NCI-H1105 treated with DMSO at 0.1 percent for 48 hours (cell line): ENCODE data around the gene RNASE2.
"Not testable (repeated sequence)": the region's sequence is repeated elsewhere in the genome, so short reads cannot be mapped to it uniquely, and the experiment has no call there.

ENCODE experiments used
- DNase-seq: peaks from one replicate; lab custom pipeline; 2025; lab: John Stamatoyannopoulos, UW

Gene RNASE2

GRCh38 chr14:20954736-20955537, at the start of gene RNASE2:
Gene RNASE2 (plus strand): TSS chr14:20955487. CDS start chr14:20955772, 285 bp downstream.
- DNase-seq = not testable (repeated sequence)

GRCh38 chr14:20905676-20906075, 49.6 kb upstream of the RNASE2 start:
- DNase-seq = no peak

GRCh38 chr14:20907214-20907613, 48.1 kb upstream of the RNASE2 start:
- DNase-seq = no peak

DNA sequence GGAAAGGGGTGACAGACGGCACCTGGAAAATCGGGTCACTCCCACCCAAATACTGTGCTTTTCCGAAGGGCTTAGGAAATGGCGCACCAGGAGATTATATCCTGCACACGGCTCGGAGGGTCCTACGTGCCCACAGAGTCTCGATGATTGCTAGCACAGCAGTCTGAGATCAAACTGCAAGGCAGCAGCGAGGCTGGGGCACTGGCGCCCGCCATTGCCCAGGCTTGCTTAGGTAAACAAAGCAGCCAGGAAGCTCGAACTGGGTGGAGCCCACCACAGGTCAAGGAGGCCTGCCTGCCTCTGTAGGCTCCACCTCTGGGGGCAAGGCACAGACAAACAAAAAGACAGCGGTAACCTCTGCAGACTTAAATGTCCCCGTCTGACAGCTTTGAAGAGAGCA, 44.5 kb upstream of the RNASE2 start:
- not testable (repeated sequence) for DNase-seq

- DNase-seq = not testable (repeated sequence)
These were observed 36.1 kb upstream of the RNASE2 start for GRCh38 chr14:20919038-20919756.

GRCh38 chr14:20923766-20924297, 31.5 kb upstream of the RNASE2 start:
- not testable (repeated sequence) for DNase-seq

DNA sequence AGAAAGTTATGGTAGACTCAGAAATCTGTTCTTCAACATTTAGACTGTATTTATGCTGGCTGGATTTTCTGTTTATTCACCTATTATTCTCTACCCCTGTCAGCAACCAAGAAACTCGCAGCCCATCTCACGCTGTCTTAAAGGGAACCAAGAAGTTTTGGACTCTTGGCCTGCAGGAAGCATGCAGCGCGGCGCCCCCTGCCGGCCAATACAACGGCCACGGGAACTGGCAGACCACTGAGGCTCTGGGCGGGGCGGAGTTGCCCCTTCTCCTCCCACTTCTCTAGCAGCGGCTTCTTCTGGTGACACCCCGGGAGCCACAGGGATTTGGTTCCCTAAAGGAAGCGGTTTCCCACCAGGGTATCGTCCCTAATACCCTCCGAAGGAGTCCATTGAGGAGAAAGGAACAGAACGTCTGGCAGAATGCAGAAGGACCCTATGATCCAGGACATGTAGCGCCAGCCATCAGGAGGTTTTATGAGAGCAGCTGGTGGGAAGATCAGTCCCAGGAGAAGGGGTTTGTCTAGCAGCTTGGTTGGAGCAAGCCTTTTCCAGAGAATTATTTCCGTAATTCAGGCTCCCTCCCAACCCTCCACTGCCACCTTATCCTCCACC, 21.0 kb upstream of the RNASE2 start:
- DNase-seq = no peak

- DNase-seq = no peak
These were observed 19.8 kb upstream of the RNASE2 start for GRCh38 chr14:20935303-20935984.

DNA sequence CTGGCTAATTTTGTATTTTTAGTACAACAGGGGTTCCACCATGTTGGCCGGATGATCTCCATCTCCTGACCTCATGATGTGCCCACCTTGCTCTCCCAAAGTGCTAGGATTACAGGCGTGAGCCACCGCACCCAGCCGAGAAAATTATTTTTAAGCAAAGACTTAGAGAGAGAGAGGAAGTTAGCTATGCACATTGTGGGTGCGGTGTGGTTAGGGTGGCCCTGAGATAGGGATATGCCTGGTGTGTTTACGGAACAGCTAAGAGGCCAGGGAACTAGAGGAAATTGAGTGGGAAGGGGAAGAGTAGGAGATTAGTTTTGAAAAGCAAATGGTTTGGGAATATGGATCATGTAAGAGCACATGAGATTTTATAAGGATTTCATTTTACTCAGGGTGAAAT, 10.1 kb upstream of the RNASE2 start:
- DNase-seq = not testable (repeated sequence)

DNA sequence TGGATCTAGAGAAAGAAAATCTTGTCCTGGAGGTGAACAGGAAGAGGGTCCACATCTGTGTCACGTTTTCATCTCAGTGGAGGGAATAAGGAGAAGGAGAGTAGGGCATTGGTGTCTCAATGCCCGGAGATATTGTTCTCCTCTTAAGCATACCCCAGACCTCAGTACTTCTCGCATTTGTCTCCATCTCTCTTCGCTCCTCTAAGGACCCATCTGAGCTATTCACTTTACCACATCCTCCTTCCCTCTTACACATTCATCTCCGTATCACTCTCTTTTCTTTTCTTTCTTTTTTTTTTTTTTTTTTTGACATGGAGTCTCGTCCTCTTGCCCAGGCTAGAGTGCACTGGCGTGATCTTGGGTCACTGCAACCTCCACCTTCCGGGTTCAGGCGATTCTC, 8.6 kb upstream of the RNASE2 start:
- not testable (repeated sequence) for DNase-seq

- DNase-seq = not testable (repeated sequence)
These were observed 219 bp downstream of the RNASE2 start for GRCh38 chr14:20955538-20955873.

DNA sequence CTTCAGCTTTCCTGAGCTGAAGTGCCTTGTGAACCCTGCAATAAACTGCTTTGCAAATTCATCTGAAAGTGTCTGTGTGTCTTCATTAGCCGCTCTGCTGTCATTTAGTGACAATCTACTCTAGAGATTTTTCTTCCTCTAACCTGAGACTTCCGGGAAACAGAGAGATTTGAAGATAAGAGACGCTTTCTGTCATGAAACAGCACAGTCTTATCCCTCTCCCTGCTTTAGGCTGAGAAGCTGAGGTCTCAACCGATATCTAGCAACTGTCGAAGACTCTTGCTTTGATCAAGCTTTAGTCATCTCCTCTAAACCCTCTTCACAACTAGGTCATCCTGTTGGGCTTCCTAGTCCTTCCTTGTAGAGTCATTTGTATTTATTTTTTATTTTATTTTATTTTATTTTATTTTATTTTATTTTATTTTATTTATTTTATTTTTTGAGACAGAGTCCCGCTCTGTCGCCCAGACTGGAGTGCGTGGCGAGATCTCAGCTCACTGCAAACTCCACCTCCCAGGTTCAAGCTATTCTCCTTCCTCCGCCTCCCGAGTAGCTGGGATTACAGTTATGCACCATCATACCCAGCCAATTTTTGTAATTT, 1.2 kb downstream of the RNASE2 start:
- DNase-seq = no peak

DNA sequence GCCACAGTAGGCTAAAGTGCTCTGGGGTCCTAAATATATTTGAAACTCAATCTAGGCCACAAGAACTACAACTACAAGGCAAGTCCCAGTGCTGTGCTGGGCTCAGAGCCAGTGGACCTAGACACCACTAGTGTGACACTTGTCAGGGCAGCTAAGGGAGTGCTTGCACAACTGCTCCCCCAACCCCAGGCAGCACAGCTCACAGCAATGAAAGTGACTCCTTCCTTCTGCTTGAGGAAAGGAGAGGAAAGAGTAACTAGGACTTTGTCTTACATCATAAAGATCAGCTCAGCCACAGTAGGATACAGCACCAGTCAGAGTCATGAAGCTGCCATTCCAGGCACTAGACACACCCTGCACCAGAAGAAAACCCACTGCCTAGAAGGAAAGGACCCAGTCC, 3.7 kb downstream of the RNASE2 start:
- DNase-seq = not testable (repeated sequence)

DNA sequence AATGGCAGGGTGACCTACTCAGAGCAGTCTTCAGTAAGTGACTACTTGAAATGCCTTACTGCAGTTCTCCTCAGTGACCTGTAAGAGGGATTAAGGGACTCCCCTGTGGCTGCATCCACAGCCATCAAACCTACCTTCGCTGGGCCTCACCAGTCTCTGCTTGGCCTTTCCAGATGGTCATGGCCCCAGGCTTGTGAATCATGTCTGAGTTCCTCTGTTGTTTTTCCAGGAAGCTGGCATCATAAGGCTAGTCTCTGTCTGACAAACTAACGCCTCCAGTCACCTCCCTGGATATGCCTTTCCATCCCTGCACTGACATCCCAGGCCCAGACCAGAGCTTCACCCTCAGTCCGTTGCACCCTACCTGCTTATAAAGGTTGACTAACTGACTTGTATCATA, 14.0 kb downstream of the RNASE2 start:
- DNase-seq = no peak

- no peak for DNase-seq
These were observed 15.3 kb downstream of the RNASE2 start for GRCh38 chr14:20970647-20970982.

GRCh38 chr14:20970983-20971704, 15.9 kb downstream of the RNASE2 start:
- DNase-seq = peak; percentile 77

DNA sequence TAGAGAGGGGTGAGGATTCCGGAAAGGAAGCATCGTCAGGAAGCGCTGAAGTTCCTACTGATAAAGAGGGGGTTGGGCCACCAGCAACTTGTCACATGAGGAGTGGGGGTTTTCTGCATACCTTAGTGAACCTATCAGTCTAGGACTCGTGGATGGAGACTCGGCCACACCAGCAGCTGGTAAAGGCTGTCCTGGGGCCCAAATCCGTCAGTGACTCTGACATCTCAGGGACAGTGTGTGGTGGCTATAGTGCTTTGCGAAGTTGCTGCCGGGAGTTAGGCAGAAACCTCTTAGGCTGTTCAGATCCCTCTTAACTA, 16.4 kb downstream of the RNASE2 start:
- DNase-seq = no peak

DNA sequence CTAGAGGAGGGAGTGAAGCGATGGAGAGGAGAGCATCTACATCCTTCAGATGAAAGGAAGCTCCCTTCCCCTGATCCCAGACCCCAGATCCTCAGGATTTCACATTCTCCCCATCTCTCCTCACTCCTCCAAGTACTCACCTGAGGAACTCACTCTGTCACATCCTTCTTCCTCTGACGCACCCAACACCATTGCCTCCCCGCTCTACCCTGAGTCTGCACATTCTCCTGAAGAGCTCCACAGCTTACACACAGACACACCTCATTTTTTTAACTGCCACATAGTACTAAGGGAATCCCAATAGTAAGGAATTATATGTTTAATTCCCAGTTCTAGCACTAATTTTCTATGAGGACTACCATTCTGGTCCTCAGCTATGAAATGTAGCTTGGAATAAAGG, 18.2 kb downstream of the RNASE2 start:
- DNase-seq = no peak

DNA sequence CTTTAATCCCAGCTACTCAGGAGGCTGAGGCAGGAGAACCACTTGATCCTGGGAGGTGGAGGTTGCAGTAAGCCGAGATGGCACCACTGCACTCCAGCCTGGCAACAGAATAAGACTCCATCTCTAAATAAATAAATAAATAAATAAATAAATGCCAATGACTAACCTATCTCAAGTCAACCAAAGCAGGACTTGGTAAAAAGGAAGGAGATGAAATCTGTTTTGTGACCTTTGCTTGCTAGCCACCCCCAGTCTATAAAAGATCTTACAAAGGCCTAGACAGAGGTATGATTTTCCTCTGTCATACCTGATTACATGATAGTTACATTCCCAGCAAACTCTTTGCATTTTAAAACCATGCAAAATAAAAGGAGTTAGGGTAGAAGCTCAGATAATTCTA, 21.0 kb downstream of the RNASE2 start:
- no peak for DNase-seq

DNA sequence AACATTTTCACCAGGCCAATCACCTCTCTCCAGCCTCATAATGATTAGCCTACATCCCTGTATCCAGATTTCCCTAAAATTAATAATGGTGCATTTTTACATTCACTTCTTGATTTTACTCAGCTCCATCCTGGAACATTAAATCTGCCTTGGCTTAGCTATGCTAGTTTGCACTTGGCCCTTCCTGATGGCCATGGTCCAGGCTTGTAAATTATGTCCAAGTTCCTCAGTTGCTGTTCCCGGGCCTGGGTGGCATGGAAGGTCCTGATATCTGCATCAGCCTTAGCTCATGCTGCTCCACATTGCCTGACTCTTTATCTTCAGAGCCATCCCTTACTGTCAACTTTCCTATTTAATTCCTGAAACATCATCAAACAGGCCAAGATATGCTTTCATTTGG, 23.4 kb downstream of the RNASE2 start:
- no peak for DNase-seq

GRCh38 chr14:20980906-20981305, 25.6 kb downstream of the RNASE2 start:
- DNase-seq = no peak
